Keratinocyte (primary cell): Measurements from ENCODE around the gene LTC4S. TPM values are rescaled to one million over a fixed set of nuclear protein-coding genes. Genes with fewer than 3 reads are reported as not detected.

Experiments
- DNase-seq: peaks from one replicate; pipeline ENCODE4 v3.0.0-alpha.2; 2011; ENCODE audit warnings: low read depth, missing footprints, low spot score
- FAIRE-seq: peaks from 2 replicates; lab custom pipeline; 2011; peaks lifted over from hg19 to GRCh38; lab: Jason Lieb, UNC
- H2AFZ ChIP-seq: 2 replicates; pipeline ENCODE4 v1.6.0; 2012; ENCODE audit warnings: low read length, control low read depth, inconsistent platforms; ENCODE audit not compliant: control insufficient read depth
- H3K27ac ChIP-seq: 2 replicates; pipeline ENCODE4 v1.5.1; 2011; ENCODE audit warnings: low read length; ENCODE audit not compliant: control insufficient read depth, insufficient read depth
- H3K27me3 ChIP-seq: 3 replicates; pipeline ENCODE4 v1.6.0; 2011; ENCODE audit warnings: low read length; ENCODE audit not compliant: control insufficient read depth, insufficient read depth; ENCODE audit errors: extremely low read depth
- H3K36me3 ChIP-seq, 2 experiments: 2 replicates in 1 of 2; 3 replicates in 1 of 2; pipeline ENCODE4 v1.5.1; 2011; ENCODE audit warnings: low read length in 2 of 2, mild to moderate bottlenecking in 1 of 2; ENCODE audit not compliant: control insufficient read depth in 2 of 2, insufficient read depth in 2 of 2; ENCODE audit errors: extremely low read depth in 1 of 2
- H3K4me1 ChIP-seq: 3 replicates; pipeline ENCODE4 v1.5.1; 2011; ENCODE audit warnings: low read length; ENCODE audit not compliant: control insufficient read depth, insufficient read depth; ENCODE audit errors: extremely low read depth
- H3K4me2 ChIP-seq: 3 replicates; pipeline ENCODE4 v1.6.0; 2011; ENCODE audit warnings: low read depth, low read length; ENCODE audit not compliant: control insufficient read depth, insufficient read depth; ENCODE audit errors: extremely low read depth
- H3K4me3 ChIP-seq, 3 experiments: fragments of 200-600 bp in 1 of 3; sonication (generic) in 1 of 3; 2 replicates in 2 of 3; 3 replicates in 1 of 3; pipeline ENCODE4 v1.5.1; 2011 to 2016; ENCODE audit warnings: low read length in 3 of 3, mild to moderate bottlenecking in 3 of 3, control low read depth in 2 of 3, inconsistent platforms in 1 of 3, low read depth in 1 of 3, mixed read lengths in 1 of 3, mixed run types in 1 of 3, moderate library complexity in 1 of 3; ENCODE audit not compliant: control insufficient read depth in 2 of 3, insufficient read depth in 2 of 3; ENCODE audit errors: extremely low read depth in 1 of 3
- H3K79me2 ChIP-seq: 2 replicates; pipeline ENCODE4 v1.6.0; 2012; ENCODE audit warnings: low read length; ENCODE audit not compliant: control insufficient read depth, insufficient read depth
- H3K9ac ChIP-seq: 3 replicates; pipeline ENCODE4 v1.6.0; 2011; ENCODE audit warnings: low read length; ENCODE audit not compliant: control insufficient read depth, insufficient read depth; ENCODE audit errors: extremely low read depth
- H3K9me1 ChIP-seq: 3 replicates; pipeline ENCODE4 v1.6.0; 2011; ENCODE audit warnings: low read length; ENCODE audit not compliant: control insufficient read depth, insufficient read depth; ENCODE audit errors: extremely low read depth
- H3K9me3 ChIP-seq: 2 replicates; pipeline ENCODE4 v1.5.1; 2012; ENCODE audit warnings: low read depth, low read length; ENCODE audit not compliant: control insufficient read depth
- H4K20me1 ChIP-seq: 3 replicates; pipeline ENCODE4 v1.6.0; 2011; ENCODE audit warnings: low read length; ENCODE audit not compliant: control insufficient read depth, insufficient read depth; ENCODE audit errors: extremely low read depth
- CTCF ChIP-seq, 3 experiments: IDR thresholded peaks in 1 of 3; conservative IDR thresholded peaks in 1 of 3; optimal IDR thresholded peaks in 1 of 3; 2 replicates in 2 of 3; 3 replicates in 1 of 3; pipeline versions ENCODE3 to v1.5.1; 2011; ENCODE audit warnings: low read length in 3 of 3, mild to moderate bottlenecking in 3 of 3, moderate library complexity in 2 of 3, control low read depth in 1 of 3, inconsistent platforms in 1 of 3; ENCODE audit not compliant: insufficient read depth in 2 of 3; ENCODE audit errors: extremely low read depth in 1 of 3
- EZH2 ChIP-seq: IDR thresholded peaks from one replicate; pipeline ENCODE4 v1.6.1; 2012; ENCODE audit warnings: inconsistent platforms, mild to moderate bottlenecking, low read length, moderate library complexity
- dilution Hi-C: fragments of 300-500 bp; cut with MboI; formaldehyde crosslinking; loops from one replicate; pipeline ENCODE4 v1.7.0; 2020; ENCODE audit warnings: low sequenced_read_pairs; ENCODE audit not compliant: extremely low pct_ligation_motif_present
- polyA plus RNA-seq, 5 experiments: library from polyadenylated mRNA; depleted of rRNA in 3 of 5; stranded (reverse) in 3 of 5; stranded (forward) in 1 of 5; unstranded in 1 of 5; fragments of >200 nt; gene quantifications; 1 replicate in 1 of 5; 2 replicates in 3 of 5; 3 replicates in 1 of 5; pipeline versions ENCODE4 v1.2.1 to v1.2.3, GENCODE V29; 2011 to 2012; ENCODE audit warnings: missing spikeins in 2 of 5, low read depth in 1 of 5, low replicate concordance in 1 of 5

The LTC4S gene
- polyA plus RNA-seq, 1 donor (not counting 4 experiments of a cell fraction or from before 2014, with no cell fraction given) = not detected

DNA sequence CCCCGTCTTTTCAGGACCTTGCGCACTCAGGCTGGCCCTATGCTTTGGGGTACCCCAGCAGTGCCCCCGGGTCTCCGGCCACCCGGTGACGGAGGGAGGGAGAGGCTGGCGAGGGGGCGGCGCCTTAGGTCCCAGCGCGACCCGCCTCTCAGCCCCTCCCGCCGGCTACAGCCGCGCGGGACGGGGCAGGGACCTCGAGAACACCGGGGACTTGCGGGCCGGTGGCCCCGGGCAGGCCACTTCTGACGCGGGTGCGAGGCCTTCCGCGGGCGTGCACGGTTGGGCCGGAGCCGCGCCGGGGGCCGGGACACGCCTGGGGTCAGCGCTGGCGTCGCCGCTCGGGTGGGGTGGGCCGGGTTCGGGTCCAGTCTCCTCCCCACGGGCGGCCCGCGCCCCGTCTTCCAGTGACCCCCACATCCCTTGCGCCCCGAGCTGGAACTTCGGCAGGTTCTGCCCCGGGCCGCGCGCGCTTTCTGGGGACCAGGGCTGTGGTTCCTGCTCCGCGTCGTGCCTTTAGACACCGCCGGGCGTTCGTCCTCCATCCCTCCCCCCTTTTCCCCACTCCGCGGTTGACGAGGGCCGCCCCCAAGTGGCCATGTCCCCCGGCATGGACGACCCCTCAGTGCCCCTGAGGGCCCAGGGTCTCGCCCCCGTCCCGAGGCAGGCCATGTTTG is 23.1 kb downstream of the LTC4S start:
- H3K4me1 ChIP-seq = peaks cover 28% of the 10 kb centered on the region
- no peak overlapping the region for H2AFZ ChIP-seq
- no peaks in the 10 kb centered on the region for H3K9me1 ChIP-seq
- no peak overlapping the region for H3K27ac ChIP-seq
- no peak for FAIRE-seq
- peaks cover 11% of the 10 kb centered on the region for H3K79me2 ChIP-seq
- H3K9ac ChIP-seq = peak overlapping the region; percentile 22
- H4K20me1 ChIP-seq = peaks cover 2% of the 10 kb centered on the region
- TF ChIP-seq EZH2 = no peak
- no peak for TF ChIP-seq CTCF (optimal IDR thresholded peaks at IDR 0.05 in 1 of 3, IDR thresholded peaks at IDR 0.05 in 1 of 3, conservative IDR thresholded peaks at IDR 0.05 in 1 of 3; ENCODE audit: extremely low read depth in 1 of 3, insufficient read depth in 2 of 3, low read length in 3 of 3)
- dilution Hi-C loops = no loop called here
- H3K27me3 ChIP-seq = no peaks in the 10 kb centered on the region
- H3K4me2 ChIP-seq = peak overlapping the region; percentile 6
- H3K9me3 ChIP-seq = no peaks in the 10 kb centered on the region
- H3K4me3 ChIP-seq = no peak overlapping the region
- no peak for DNase-seq
- peaks cover under 1 to 4% of the 10 kb centered on the region in 2 experiments for H3K36me3 ChIP-seq

DNA sequence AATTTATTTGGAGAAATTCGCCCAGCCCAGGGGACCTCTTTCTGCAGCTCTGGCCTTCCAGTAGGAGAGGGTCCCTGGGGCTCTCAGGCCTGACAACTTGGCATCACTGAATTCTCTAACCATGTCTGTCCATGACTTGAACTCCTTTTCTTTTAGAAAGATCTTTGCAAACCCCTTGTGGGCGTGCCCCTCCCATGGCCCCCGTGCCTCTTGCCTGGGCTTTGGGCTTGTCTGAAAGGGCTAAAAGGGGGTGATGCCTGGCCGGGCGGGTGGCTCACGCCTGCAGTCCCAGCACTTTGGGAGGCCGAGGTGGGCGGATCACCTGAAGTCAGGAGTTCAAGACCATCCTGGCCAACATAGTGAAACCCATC is 23.7 kb downstream of the LTC4S start:
- peaks cover 7% of the 10 kb centered on the region for H4K20me1 ChIP-seq
- peaks cover 32% of the 10 kb centered on the region for H3K4me1 ChIP-seq
- H3K4me2 ChIP-seq = peak overlapping the region; percentile 6
- peaks cover 16% of the 10 kb centered on the region for H3K79me2 ChIP-seq
- dilution Hi-C loops = no loop called here
- no peaks in the 10 kb centered on the region for H3K9me1 ChIP-seq
- H3K9me3 ChIP-seq = no peaks in the 10 kb centered on the region
- no peaks in the 10 kb centered on the region for H3K27me3 ChIP-seq
- peaks cover 5% of the 10 kb centered on the region in 2 experiments for H3K36me3 ChIP-seq
- DNase-seq (no peak), FAIRE-seq (no peak)
- no peak overlapping the region for H3K4me3 ChIP-seq
- peak overlapping the region; percentile 22 for H3K9ac ChIP-seq
- H2AFZ ChIP-seq = no peak overlapping the region
- TF ChIP-seq CTCF (optimal IDR thresholded peaks at IDR 0.05 in 1 of 3, IDR thresholded peaks at IDR 0.05 in 1 of 3, conservative IDR thresholded peaks at IDR 0.05 in 1 of 3; ENCODE audit: extremely low read depth in 1 of 3, insufficient read depth in 2 of 3, low read length in 3 of 3) (no peak), EZH2 (no peak)
- H3K27ac ChIP-seq = no peak overlapping the region
